ENCODE results near the gene CAVIN2. TPM values are rescaled to one million over a fixed set of nuclear protein-coding genes. Genes with fewer than 3 reads are reported as not detected.

The CAVIN2 gene
- polyA plus RNA-seq, 1 donor from 2014 or later = not detected

DNA sequence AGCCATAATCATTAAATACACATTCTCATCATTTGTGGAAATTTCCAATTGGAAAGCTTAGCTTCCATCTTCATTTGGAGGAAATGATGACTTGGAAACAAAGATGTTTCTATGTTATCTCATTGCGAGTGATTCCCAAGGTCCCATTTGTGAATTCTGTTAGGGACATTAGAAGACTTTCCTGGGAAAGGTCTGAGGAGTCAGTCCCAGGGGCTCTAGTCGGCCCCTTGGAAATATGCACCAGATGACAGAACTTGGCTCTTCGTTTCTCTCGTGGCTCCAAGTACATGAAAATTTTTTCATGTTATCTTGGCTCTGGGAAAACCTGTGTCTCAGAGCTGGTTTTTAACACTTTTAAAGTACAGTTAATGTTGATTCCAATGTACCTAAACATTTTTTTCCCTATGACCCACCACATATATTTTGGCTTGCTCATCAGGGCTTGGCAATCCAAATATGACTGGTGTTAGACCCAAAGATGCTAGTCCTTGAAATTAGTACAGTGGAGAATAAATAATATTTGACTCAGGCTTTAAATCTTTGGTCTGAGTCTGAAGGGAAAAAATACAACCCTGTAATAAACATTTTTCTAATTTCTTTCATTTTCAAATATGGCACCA lies 15.4 kb upstream of the CAVIN2 start:
- Histone ChIP-seq H3K27me3 (ENCODE audit: insufficient read depth, low read depth, low read length) (no peaks in the 10 kb centered on the region), H3K9ac (ENCODE audit: low read length) (no peak overlapping the region), H3K9me2 (ENCODE audit: insufficient read depth, low read length) (no peaks in the 10 kb centered on the region), H3K9me3 (ENCODE audit: low read length) (no peaks in the 10 kb centered on the region), H4K20me1 (ENCODE audit: insufficient read depth) (no peaks in the 10 kb centered on the region), H3K79me2 (replicated peaks; ENCODE audit: insufficient read depth, low read length) (no peaks in the 10 kb centered on the region), H3K4me2 (ENCODE audit: low read length) (no peak overlapping the region), H2AFZ (ENCODE audit: low read depth, low read length) (no peak overlapping the region), H3K27ac (ENCODE audit: low read length) (no peak overlapping the region), H3F3A (ENCODE audit: insufficient read depth, low read length, poor library complexity, severe bottlenecking) (no peaks in the 10 kb centered on the region), H3K4me3 (ENCODE audit: low read length) (no peak overlapping the region), H3K36me3 (ENCODE audit: insufficient read depth, low read length) (no peaks in the 10 kb centered on the region)
- TF ChIP-seq EP300 (conservative IDR thresholded peaks at IDR 0.05; ENCODE audit: poor library complexity, severe bottlenecking) (no peak), REST (IDR thresholded peaks at IDR 0.05; ENCODE audit: borderline replicate concordance) (no peak)

DNA sequence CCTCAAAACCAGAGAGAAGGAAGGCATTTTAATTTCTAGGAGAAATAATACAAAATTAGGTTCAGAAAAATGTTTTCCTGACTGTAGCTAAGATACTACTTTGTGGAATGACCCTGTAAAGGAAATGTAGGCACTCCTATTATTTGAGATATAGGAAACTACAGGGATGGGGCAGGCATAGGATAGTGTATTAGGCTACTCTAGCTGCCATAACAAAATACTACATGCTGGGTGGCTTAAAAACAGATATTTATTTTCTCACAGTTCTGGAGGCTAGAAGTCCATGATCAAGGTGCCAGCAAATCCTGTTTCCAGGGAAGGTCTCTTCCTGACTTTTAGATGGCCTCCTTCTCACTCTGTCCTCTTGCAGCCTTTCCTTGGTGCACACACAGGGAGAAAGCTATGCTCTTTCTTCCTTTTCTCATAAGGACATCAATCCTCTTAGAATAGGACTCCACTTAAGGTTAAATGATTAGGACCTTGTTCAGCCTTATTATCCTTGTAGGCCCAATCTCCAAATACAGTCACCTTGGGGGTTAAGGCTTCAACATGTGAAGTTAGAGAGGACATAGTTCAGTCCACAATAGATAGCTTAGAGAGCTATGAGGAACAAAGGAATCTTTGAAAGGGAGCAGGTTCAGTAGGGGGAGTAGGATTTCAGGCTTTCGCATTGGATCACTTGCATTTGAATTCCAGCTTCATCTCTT lies 14.0 kb upstream of the CAVIN2 start:
- no peak overlapping the region for H3K4me3 ChIP-seq (ENCODE audit: low read length)
- no peaks in the 10 kb centered on the region for H3K27me3 ChIP-seq (ENCODE audit: insufficient read depth, low read depth, low read length)
- no peak overlapping the region for H3K4me2 ChIP-seq (ENCODE audit: low read length)
- H3K9me3 ChIP-seq (ENCODE audit: low read length) = no peaks in the 10 kb centered on the region
- no peak overlapping the region for H3K27ac ChIP-seq (ENCODE audit: low read length)
- no peak overlapping the region for H3K9ac ChIP-seq (ENCODE audit: low read length)
- H3K36me3 ChIP-seq (ENCODE audit: insufficient read depth, low read length) = no peaks in the 10 kb centered on the region
- H4K20me1 ChIP-seq (ENCODE audit: insufficient read depth) = no peaks in the 10 kb centered on the region
- H2AFZ ChIP-seq (ENCODE audit: low read depth, low read length) = no peak overlapping the region
- TF ChIP-seq TAF1 (IDR thresholded peaks at IDR 0.05; ENCODE audit: low read depth) = no peak
- TF ChIP-seq CTCF (IDR thresholded peaks at IDR 0.05; ENCODE audit: poor library complexity, severe bottlenecking) = no peak
- TF ChIP-seq MXI1 (conservative IDR thresholded peaks at IDR 0.05; ENCODE audit: poor library complexity, severe bottlenecking) = no peak
- no peak for TF ChIP-seq REST (IDR thresholded peaks at IDR 0.05; ENCODE audit: borderline replicate concordance)
- no peak for TF ChIP-seq EP300 (conservative IDR thresholded peaks at IDR 0.05; ENCODE audit: poor library complexity, severe bottlenecking)
- no peak for TF ChIP-seq SMC3 (conservative IDR thresholded peaks at IDR 0.05; ENCODE audit: poor library complexity)
- H3F3A ChIP-seq (ENCODE audit: insufficient read depth, low read length, poor library complexity, severe bottlenecking) = no peaks in the 10 kb centered on the region
- H3K79me2 ChIP-seq (replicated peaks; ENCODE audit: insufficient read depth, low read length) = no peaks in the 10 kb centered on the region
- no peaks in the 10 kb centered on the region for H3K9me2 ChIP-seq (ENCODE audit: insufficient read depth, low read length)
